PC-9 (cell line): ENCODE data around the gene ZNF2. TPM values are rescaled to one million over a fixed set of nuclear protein-coding genes. Genes with fewer than 3 reads are reported as not detected.

ENCODE experiments used
- BruUV-seq: library from RNA; stranded (reverse); fragments of 400-500 nt; replicated peaks from 2 replicates; lab custom pipeline; 2021; lab: Mats Ljungman, UMichigan
- CTCF ChIA-PET: fragments of 300-600 bp; sonication (Branson Sonifier 250); formaldehyde crosslinking; loops from one replicate; lab custom pipeline; 2022; ENCODE audit warnings: antibody characterized with exemption; lab: Charles Lee
- POLR2A ChIA-PET: fragments of 300-600 bp; sonication (Branson Sonifier 250); formaldehyde crosslinking; loops from one replicate; lab custom pipeline; 2022; ENCODE audit warnings: antibody characterized with exemption; ENCODE audit not compliant: unreplicated experiment; lab: Charles Lee
- DNase-seq, 2 experiments: peaks; one replicate each; pipeline versions ENCODE4 v3.0.0 to v3.0.0-alpha.2; 2015 to 2022; ENCODE audit warnings: mixed read lengths in 1 of 2
- H2AFZ ChIP-seq: fragments of 200-600 bp; sonication (generic); 2 replicates; pipeline ENCODE4 v1.8.1; 2017; ENCODE audit warnings: antibody characterized with exemption
- H3F3A ChIP-seq: fragments of 200-600 bp; sonication (generic); 2 replicates; pipeline ENCODE4 v1.8.1; 2017; ENCODE audit warnings: antibody characterized with exemption, mild to moderate bottlenecking, low read depth; ENCODE audit not compliant: insufficient read depth
- H3K27ac ChIP-seq: fragments of 200-600 bp; sonication (generic); 2 replicates; pipeline ENCODE4 v1.6.1; 2016; ENCODE audit warnings: mixed run types
- H3K27me3 ChIP-seq: fragments of 200-600 bp; sonication (generic); 2 replicates; pipeline ENCODE4 v1.6.1; 2016; ENCODE audit warnings: low read depth, mixed run types; ENCODE audit not compliant: insufficient read depth
- H3K36me3 ChIP-seq: fragments of 200-600 bp; sonication (generic); 2 replicates; pipeline ENCODE4 v1.6.1; 2016; ENCODE audit warnings: low read depth, mixed run types
- H3K4me1 ChIP-seq: fragments of 200-600 bp; sonication (generic); replicated peaks from 2 replicates; pipeline ENCODE4 v1.6.1; 2016; ENCODE audit warnings: mixed run types; ENCODE audit not compliant: insufficient read depth
- H3K4me2 ChIP-seq: fragments of 200-600 bp; sonication (generic); 2 replicates; pipeline ENCODE4 v1.6.1; 2017; ENCODE audit warnings: mixed run types
- H3K4me3 ChIP-seq: fragments of 200-600 bp; sonication (generic); 2 replicates; pipeline ENCODE4 v1.6.1; 2016; ENCODE audit warnings: mixed run types
- H3K79me2 ChIP-seq: fragments of 200-600 bp; sonication (generic); 2 replicates; pipeline ENCODE4 v1.6.1; 2017; ENCODE audit warnings: low read depth, mixed run types
- H3K9me2 ChIP-seq: fragments of 200-600 bp; sonication (generic); 2 replicates; pipeline ENCODE4 v1.8.1; 2017; ENCODE audit warnings: mild to moderate bottlenecking; ENCODE audit not compliant: insufficient read depth
- H3K9me3 ChIP-seq: fragments of 200-600 bp; sonication (generic); 2 replicates; pipeline ENCODE4 v1.8.1; 2016; ENCODE audit warnings: low read depth; ENCODE audit not compliant: insufficient read depth
- H4K20me1 ChIP-seq: fragments of 200-600 bp; sonication (generic); 2 replicates; pipeline ENCODE4 v1.8.1; 2017; ENCODE audit not compliant: insufficient read depth
- CTCF ChIP-seq: fragments of 200-600 bp; sonication (generic); conservative IDR thresholded peaks from 2 replicates; pipeline ENCODE4 v1.6.1; 2017; ENCODE audit warnings: mixed run types, antibody characterized with exemption, mild to moderate bottlenecking, moderate library complexity
- EZH2 ChIP-seq: fragments of 200-600 bp; sonication (generic); IDR thresholded peaks from 2 replicates; pipeline ENCODE4 v1.8.0; 2017; ENCODE audit warnings: antibody characterized with exemption, low read depth
- intact Hi-C: fragments of 100-400 bp; cut with micrococcal nuclease; formaldehyde crosslinking; loops from one replicate; pipeline ENCODE4 v1.10.0; 2022; ENCODE audit not compliant: unreplicated experiment
- total RNA-seq: library from RNA; stranded (reverse); gene quantifications from 2 replicates; pipeline ENCODE4 v1.2.3, GENCODE V29; 2021

Gene ZNF2
- total RNA-seq, 1 experiment from 2014 or later = 4.9 TPM

GRCh38 chr2:95166065-95166763 lies 605 bp downstream of the ZNF2 start:
- H4K20me1 ChIP-seq = no peaks in the 10 kb centered on the region
- peak overlapping the region; percentile 88 for H3K4me2 ChIP-seq
- H3K27me3 ChIP-seq = no peaks in the 10 kb centered on the region
- BruUV-seq = TSS peak; percentile 85
- peaks cover 17% of the 10 kb centered on the region for H3K4me1 ChIP-seq
- ChIA-PET POLR2A (interaction anchor here (0.6 kb wide), 2 partner anchors 44 to 127 kb away, joined by 3 read pairs; no protein-coding TSS in a partner anchor), CTCF (no interaction called here)
- H2AFZ ChIP-seq = peak overlapping the region; percentile 90
- intact Hi-C loops = no loop called here
- H3K36me3 ChIP-seq = no peaks in the 10 kb centered on the region
- TF ChIP-seq CTCF = no peak
- TF ChIP-seq EZH2 = no peak
- peak overlapping the region; percentile 65 for H3K4me3 ChIP-seq
- H3F3A ChIP-seq = peaks cover 5% of the 10 kb centered on the region; the same call in 1 of the 2 replicates
- DNase-seq = no peak
- H3K79me2 ChIP-seq = peaks cover 20% of the 10 kb centered on the region
- H3K27ac ChIP-seq = no peak overlapping the region
- H3K9me2 ChIP-seq = no peaks in the 10 kb centered on the region
- no peaks in the 10 kb centered on the region for H3K9me3 ChIP-seq

- Histone ChIP-seq H3K79me2 (peaks cover under 1% of the 10 kb centered on the region; the same call in 1 of the 2 replicates), H3K27ac (no peak overlapping the region), H3K9me2 (no peaks in the 10 kb centered on the region), H3K36me3 (0 out of 2 replicates have a peak, but pooled peaks cover 1% of the 10 kb centered on the region), H4K20me1 (no peaks in the 10 kb centered on the region), H3K27me3 (no peaks in the 10 kb centered on the region), H2AFZ (no peak overlapping the region), H3K4me3 (no peak overlapping the region), H3K4me1 (0 out of 2 replicates have a peak, but pooled peaks cover under 1% of the 10 kb centered on the region), H3K9me3 (no peaks in the 10 kb centered on the region), H3F3A (no peaks in the 10 kb centered on the region), H3K4me2 (no peak overlapping the region)
- TF ChIP-seq EZH2 (no peak), CTCF (no peak)
- intact Hi-C loops = no loop called here
- CTCF ChIA-PET = no interaction called here
- POLR2A ChIA-PET = no interaction called here
- BruUV-seq = no TSS peak
- DNase-seq = no peak
Observed at GRCh38 chr2:95171902-95172301, 6.3 kb downstream of the ZNF2 start.

- POLR2A ChIA-PET = interaction anchor here (0.6 kb wide), 1 partner anchor 1237 kb away, joined by 9 read pairs; no protein-coding TSS in a partner anchor
- no peaks in the 10 kb centered on the region for H4K20me1 ChIP-seq
- H2AFZ ChIP-seq = no peak overlapping the region
- no peaks in the 10 kb centered on the region for H3K9me3 ChIP-seq
- no TSS peak for BruUV-seq
- H3K4me1 ChIP-seq = no peaks in the 10 kb centered on the region
- CTCF ChIA-PET = no interaction called here
- no peaks in the 10 kb centered on the region for H3K79me2 ChIP-seq
- no peaks in the 10 kb centered on the region for H3K27me3 ChIP-seq
- H3K9me2 ChIP-seq = no peaks in the 10 kb centered on the region
- 0 out of 2 replicates have a peak, but pooled peaks cover 13% of the 10 kb centered on the region for H3K36me3 ChIP-seq
- H3K27ac ChIP-seq = no peak overlapping the region
- no peak overlapping the region for H3K4me3 ChIP-seq
- intact Hi-C loops = no loop called here
- DNase-seq = no peak
- H3K4me2 ChIP-seq = no peak overlapping the region
- H3F3A ChIP-seq = no peaks in the 10 kb centered on the region
- TF ChIP-seq CTCF (no peak), EZH2 (no peak)
Observed at GRCh38 chr2:95174031-95174542, 8.5 kb downstream of the ZNF2 start.
